Stimulated activated naive B cell treated with anti-CD40 and anti-IgM and Interleukin-4, amounts not matched to agents 10 μg/mL and 1 μg/mL and 100 μg/mL, for 72 hours (primary cell): ENCODE measurements around the gene TKTL2.
"Not testable (repeated sequence)": the region's sequence is repeated elsewhere in the genome, so short reads cannot be mapped to it uniquely, and the experiment has no call there.

Experiments used
- ATAC-seq, 2 donors: fragments of 150-1000 bp; cut with Tn5 transposase; replicated peaks; 2 replicates each; pipeline ENCODE4 v1.10.0; 2021; ENCODE audit warnings: moderate library complexity in 1 of 2
- DNase-seq: peaks from one replicate; pipeline ENCODE4 v3.0.0; 2021
- H3K27ac Mint-ChIP-seq: one replicate; pipeline ENCODE4 v1.8.0; 2022; ENCODE audit warnings: mild to moderate bottlenecking, mixed read lengths
- H3K27me3 Mint-ChIP-seq, 2 donors: one replicate each; pipeline ENCODE4 v1.8.0; 2022; ENCODE audit warnings: mixed read lengths in 2 of 2
- H3K36me3 Mint-ChIP-seq, 2 donors: one replicate each; pipeline ENCODE4 v1.8.0; 2022; ENCODE audit warnings: mixed read lengths in 2 of 2, mild to moderate bottlenecking in 1 of 2
- H3K4me1 Mint-ChIP-seq, 2 donors: one replicate each; pipeline ENCODE4 v1.8.0; 2022; ENCODE audit warnings: mixed read lengths in 2 of 2, mild to moderate bottlenecking in 1 of 2
- H3K4me3 Mint-ChIP-seq, 2 donors: one replicate each; pipeline ENCODE4 v1.8.0; 2022; ENCODE audit warnings: mild to moderate bottlenecking in 2 of 2, mixed read lengths in 2 of 2, moderate library complexity in 1 of 2
- H3K9me3 Mint-ChIP-seq, 2 donors: one replicate each; pipeline ENCODE4 v1.8.0; 2022; ENCODE audit warnings: mixed read lengths in 2 of 2, mild to moderate bottlenecking in 1 of 2

Gene TKTL2

DNA sequence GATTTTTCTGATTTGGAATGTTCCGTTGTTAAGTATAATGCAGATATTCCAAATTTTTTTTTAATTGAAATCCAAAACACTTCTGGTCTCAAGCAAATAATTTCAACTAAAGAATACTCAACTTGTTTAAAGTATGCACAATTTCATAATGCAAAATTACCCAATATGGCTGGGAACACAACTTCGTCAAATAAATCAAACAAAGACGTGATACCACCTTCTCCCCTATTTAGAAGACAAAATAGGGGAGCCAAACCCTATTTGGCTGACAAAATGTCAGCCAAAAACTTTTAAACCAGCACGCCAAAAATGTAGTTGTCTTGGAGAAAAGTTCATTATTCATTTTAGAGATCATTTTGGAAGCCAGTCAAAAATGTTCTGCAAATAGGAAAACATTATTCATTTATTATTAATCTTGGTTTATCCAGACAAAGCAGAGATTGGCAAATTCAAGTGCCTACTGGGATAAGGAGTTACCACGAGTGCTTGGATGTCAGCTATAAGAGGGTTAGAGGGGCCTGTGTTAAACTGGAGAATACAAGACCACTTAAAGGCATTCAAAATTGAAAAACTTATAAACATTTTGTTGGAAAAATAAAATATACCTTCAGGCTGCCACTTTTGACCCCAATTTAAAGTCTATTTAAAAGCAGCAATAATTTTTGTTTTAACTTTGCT lies 3.3 kb upstream of the TKTL2 start:
- DNase-seq (no peak), ATAC-seq (no peak)
- H3K9me3 Mint-ChIP-seq: no peaks in the 10 kb centered on the region

DNA sequence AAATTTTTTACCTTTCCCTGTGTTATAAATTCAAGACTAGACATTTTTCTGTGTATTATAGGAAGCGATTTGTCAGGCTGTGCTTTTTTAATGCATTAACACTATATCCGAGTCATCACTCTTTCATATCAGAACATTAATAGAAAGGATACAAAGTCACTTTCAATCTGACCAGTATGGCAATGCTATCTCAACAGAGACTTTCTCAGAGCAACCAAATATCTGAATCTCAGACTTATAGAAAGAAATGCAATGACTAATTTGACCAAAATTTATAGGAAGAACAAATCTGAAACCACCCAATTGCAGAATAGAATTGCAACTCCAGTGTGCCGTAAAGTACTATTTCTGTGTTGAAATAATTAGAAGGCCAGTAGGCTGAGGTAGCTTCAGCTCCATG lies 473 bp upstream of the TKTL2 start:
- DNase-seq: no peak
- Mint-ChIP-seq H3K27me3 (no peaks in the 10 kb centered on the region), H3K9me3 (no peaks in the 10 kb centered on the region), H3K27ac (no peak overlapping the region), H3K4me1 (no peaks in the 10 kb centered on the region), H3K4me3 (no peak overlapping the region), H3K36me3 (no peaks in the 10 kb centered on the region)
- ATAC-seq: no peak

More for the DNA sequence above, 3.3 kb upstream of the TKTL2 start:
- H3K36me3 Mint-ChIP-seq: no peaks in the 10 kb centered on the region
- H3K4me3 Mint-ChIP-seq: no peak overlapping the region
- H3K27me3 Mint-ChIP-seq: no peaks in the 10 kb centered on the region
- H3K4me1 Mint-ChIP-seq: peaks cover 0 to 6% of the 10 kb centered on the region in 2 donors
- H3K27ac Mint-ChIP-seq: no peak overlapping the region

DNA sequence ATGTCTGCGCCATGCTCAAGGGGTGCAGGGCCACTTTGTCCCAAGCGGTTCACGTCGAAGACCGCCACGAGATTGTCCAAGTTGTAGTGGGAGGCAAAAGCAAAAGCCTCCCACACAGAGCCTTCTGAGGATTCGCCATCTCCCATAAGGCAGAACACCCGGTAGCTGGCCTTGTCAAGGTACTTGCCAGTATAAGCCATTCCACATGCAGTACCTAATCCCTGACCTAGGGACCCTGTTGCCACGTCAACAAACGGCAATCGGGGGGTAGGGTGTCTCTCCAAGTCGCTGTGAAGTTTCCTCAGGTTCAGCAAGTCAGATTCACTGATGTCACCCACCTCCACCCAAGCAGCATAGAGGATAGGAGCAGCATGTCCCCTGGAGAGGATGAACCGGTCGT lies 424 bp downstream of the TKTL2 start:
- Mint-ChIP-seq H3K4me3 (no peak overlapping the region), H3K36me3 (no peaks in the 10 kb centered on the region), H3K27ac (no peak overlapping the region), H3K9me3 (no peaks in the 10 kb centered on the region), H3K4me1 (no peaks in the 10 kb centered on the region), H3K27me3 (peaks cover 3% of the 10 kb centered on the region in 2 donors)
- DNase-seq: no peak
- no peak for ATAC-seq

DNA sequence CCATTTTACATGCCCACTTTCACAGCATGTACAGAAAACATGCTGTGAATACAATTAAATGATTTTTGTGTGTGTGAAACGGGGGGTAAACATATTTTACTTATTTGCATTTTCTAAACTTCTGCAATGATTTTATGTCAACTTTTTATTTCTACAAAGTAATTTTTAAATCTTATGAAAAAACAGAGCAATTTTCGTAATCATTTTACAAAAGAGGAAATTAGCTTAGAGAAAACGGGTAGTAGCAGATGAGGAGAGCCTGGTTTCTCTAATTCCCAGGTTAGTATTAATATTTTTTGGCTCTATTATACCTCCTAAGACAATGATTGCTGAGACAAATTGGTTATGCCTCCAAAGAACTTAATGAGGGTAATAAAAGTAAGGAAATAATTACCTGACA lies 3.2 kb downstream of the TKTL2 start:
- Mint-ChIP-seq H3K27ac (no peak overlapping the region), H3K27me3 (peaks cover 4 to 7% of the 10 kb centered on the region in 2 donors), H3K36me3 (no peaks in the 10 kb centered on the region), H3K4me3 (no peak overlapping the region), H3K9me3 (no peaks in the 10 kb centered on the region), H3K4me1 (no peaks in the 10 kb centered on the region)
- ATAC-seq: no peak
- DNase-seq: no peak

- Mint-ChIP-seq H3K27ac (no peak overlapping the region), H3K9me3 (no peaks in the 10 kb centered on the region), H3K4me3 (no peak overlapping the region), H3K36me3 (no peaks in the 10 kb centered on the region), H3K27me3 (peaks cover 12 to 13% of the 10 kb centered on the region in 2 donors), H3K4me1 (no peaks in the 10 kb centered on the region)
- DNase-seq: no peak
- no peak for ATAC-seq
These were observed 6.3 kb downstream of the TKTL2 start for GRCh38 chr4:163467082-163467770.

DNA sequence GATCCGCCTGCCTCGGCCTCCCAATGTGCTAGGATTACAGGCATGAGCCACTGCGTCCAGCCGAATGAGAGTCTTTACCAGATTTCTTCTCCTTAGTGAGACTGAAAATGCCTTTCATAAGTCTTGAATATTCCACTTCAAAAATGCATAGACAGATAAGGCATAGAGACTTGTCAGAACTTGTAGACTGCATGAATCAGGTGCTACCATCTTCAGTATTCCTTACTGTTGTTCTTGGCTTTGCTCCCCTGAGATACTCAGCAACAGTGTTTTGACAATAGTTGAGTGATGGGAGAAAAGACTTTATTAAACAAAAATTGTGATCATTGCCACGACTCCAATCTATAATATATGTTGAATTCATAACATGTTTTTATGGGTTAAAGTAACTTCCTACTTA lies 11.0 kb downstream of the TKTL2 start:
- Mint-ChIP-seq H3K9me3 (no peaks in the 10 kb centered on the region), H3K27ac (no peak overlapping the region), H3K4me1 (no peaks in the 10 kb centered on the region), H3K27me3 (peaks cover 10 to 17% of the 10 kb centered on the region in 2 donors), H3K4me3 (no peak overlapping the region), H3K36me3 (no peaks in the 10 kb centered on the region)
- ATAC-seq (no peak), DNase-seq (no peak)

DNA sequence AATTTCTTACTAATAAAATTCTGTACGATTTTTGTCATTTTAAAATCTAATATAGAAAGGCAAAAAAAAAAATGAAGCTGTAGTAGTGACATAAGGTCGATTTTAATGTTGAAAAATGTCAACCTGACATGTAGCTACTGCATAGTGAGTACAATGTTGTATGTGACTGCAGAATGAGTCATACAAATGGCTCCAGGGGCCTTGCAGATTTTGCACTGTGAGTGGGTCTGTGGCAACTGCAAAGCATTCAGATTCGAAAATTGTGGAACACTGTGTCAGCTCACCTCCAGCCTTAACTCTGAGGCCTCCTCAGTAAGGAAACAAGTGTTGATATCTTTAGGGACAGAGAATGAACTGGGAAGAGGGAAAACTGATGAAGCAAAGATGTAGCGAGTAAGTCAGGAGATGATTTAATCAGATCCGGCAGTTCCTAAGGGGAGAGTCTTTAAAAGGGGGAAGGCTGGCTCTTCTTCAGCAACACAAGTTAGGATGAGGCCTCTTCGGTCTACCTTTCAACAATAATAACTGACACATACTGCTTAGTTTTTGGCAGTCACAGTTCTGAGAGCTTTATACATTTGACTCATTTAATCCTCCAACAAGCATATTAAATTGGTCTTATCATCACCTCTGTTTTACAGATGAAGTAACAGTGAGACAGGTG lies 24.9 kb downstream of the TKTL2 start:
- Mint-ChIP-seq H3K9me3 (no peaks in the 10 kb centered on the region), H3K4me1 (no peaks in the 10 kb centered on the region), H3K36me3 (no peaks in the 10 kb centered on the region), H3K27me3 (no peaks in the 10 kb centered on the region), H3K27ac (no peak overlapping the region), H3K4me3 (no peak overlapping the region)
- no peak for DNase-seq
- ATAC-seq: no peak

- DNase-seq: no peak
- H3K4me1 Mint-ChIP-seq: no peaks in the 10 kb centered on the region
These were observed 26.1 kb downstream of the TKTL2 start for GRCh38 chr4:163447481-163447880.

GRCh38 chr4:163447023-163447422 lies 26.5 kb downstream of the TKTL2 start:
- not testable (repeated sequence) for H3K4me3 Mint-ChIP-seq, H3K4me1 Mint-ChIP-seq, DNase-seq, H3K36me3 Mint-ChIP-seq, H3K27ac Mint-ChIP-seq, ATAC-seq, H3K9me3 Mint-ChIP-seq
- peaks cover 4 to 11% of the 10 kb centered on the region in 2 donors for H3K27me3 Mint-ChIP-seq

More at GRCh38 chr4:163447481-163447880, 26.1 kb downstream of the TKTL2 start:
- Mint-ChIP-seq H3K27ac (no peak overlapping the region), H3K4me3 (no peak overlapping the region), H3K36me3 (no peaks in the 10 kb centered on the region), H3K9me3 (no peaks in the 10 kb centered on the region), H3K27me3 (peaks cover 1 to 8% of the 10 kb centered on the region in 2 donors)
- no peak for ATAC-seq

DNA sequence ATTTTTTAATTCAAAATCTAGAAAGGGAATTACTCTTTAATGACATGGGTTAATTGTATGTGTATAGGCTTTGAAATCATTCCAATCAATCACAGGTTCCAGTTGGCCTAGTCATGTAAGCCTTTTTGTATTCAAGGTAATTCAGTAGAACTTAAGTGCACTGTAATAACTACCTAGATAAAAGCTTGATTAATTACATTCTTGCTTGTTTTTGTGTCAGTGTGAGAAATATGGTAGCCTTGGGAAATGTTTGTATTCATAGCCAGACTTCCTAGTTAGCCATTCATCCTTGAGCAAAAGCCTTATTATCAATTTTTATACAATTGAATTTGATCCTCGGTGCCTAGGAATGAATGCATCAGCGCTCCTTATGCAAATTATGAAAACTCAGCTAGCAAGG lies 33.5 kb downstream of the TKTL2 start:
- DNase-seq: no peak
- no peaks in the 10 kb centered on the region for H3K36me3 Mint-ChIP-seq
- H3K9me3 Mint-ChIP-seq: peaks cover 0 to 1% of the 10 kb centered on the region in 2 donors
- no peak overlapping the region for H3K27ac Mint-ChIP-seq
- H3K4me3 Mint-ChIP-seq: no peak overlapping the region
- ATAC-seq: no peak
- H3K27me3 Mint-ChIP-seq: peaks cover 4 to 11% of the 10 kb centered on the region in 2 donors
- H3K4me1 Mint-ChIP-seq: no peaks in the 10 kb centered on the region
